GOT3 (cell line): Measurements from ENCODE around the gene SYTL2.

Experiments used
- DNase-seq: peaks from one replicate; lab custom pipeline; 2025; ENCODE audit warnings: mixed read lengths; lab: John Stamatoyannopoulos, UW

SYTL2 gene

GRCh38 chr11:85732965-85733364 is 78.0 kb downstream of the SYTL2 start:
- no peak for DNase-seq

- DNase-seq, result no peak
Observed at GRCh38 chr11:85726381-85726780, 84.6 kb downstream of the SYTL2 start.

GRCh38 chr11:85725510-85726258 is 85.3 kb downstream of the SYTL2 start:
- no peak for DNase-seq

GRCh38 chr11:85724748-85725465 is 86.0 kb downstream of the SYTL2 start:
- DNase-seq, result no peak

GRCh38 chr11:85723088-85723487 is 87.9 kb downstream of the SYTL2 start:
- no peak for DNase-seq

- no peak for DNase-seq
Observed at GRCh38 chr11:85721191-85721590, 89.8 kb downstream of the SYTL2 start.

GRCh38 chr11:85718991-85719807 is 91.7 kb downstream of the SYTL2 start:
- peak; percentile 24 for DNase-seq

- DNase-seq, result no peak
Observed at GRCh38 chr11:85718126-85718943, 92.6 kb downstream of the SYTL2 start.

GRCh38 chr11:85717429-85717828 is 93.5 kb downstream of the SYTL2 start:
- no peak for DNase-seq

GRCh38 chr11:85712953-85713352 is 98.0 kb downstream of the SYTL2 start:
- no peak for DNase-seq

- DNase-seq, result no peak
Observed at GRCh38 chr11:85710917-85711316, 100.0 kb downstream of the SYTL2 start.

GRCh38 chr11:85709941-85710702 is 100.8 kb downstream of the SYTL2 start:
- DNase-seq, result no peak

GRCh38 chr11:85705800-85706199 is 105.1 kb downstream of the SYTL2 start:
- no peak for DNase-seq

GRCh38 chr11:85704967-85705366 is 106.0 kb downstream of the SYTL2 start:
- DNase-seq, result no peak

GRCh38 chr11:85699957-85700741 is 110.8 kb downstream of the SYTL2 start:
- no peak for DNase-seq

GRCh38 chr11:85698195-85698594 is 112.7 kb downstream of the SYTL2 start:
- no peak for DNase-seq

- no peak for DNase-seq
Observed at GRCh38 chr11:85697747-85698146, 113.2 kb downstream of the SYTL2 start.

GRCh38 chr11:85695546-85695945 is 115.4 kb downstream of the SYTL2 start:
- no peak for DNase-seq

- DNase-seq, result no peak
Observed at GRCh38 chr11:85694385-85694980, 116.5 kb downstream of the SYTL2 start.
